Activated naive CD8-positive, alpha-beta T cell treated with anti-CD3 and anti-CD28 coated beads, Interleukin-2, amount 50 U/mL, for 24 hours (primary cell): ENCODE measurements around the gene WRNIP1.

Source experiments
- ATAC-seq: fragments of 150-1000 bp; cut with Tn5 transposase; one replicate; pipeline ENCODE4 v1.10.0; 2021
- DNase-seq: peaks from one replicate; pipeline ENCODE4 v3.0.0; 2021
- H3K27ac Mint-ChIP-seq: one replicate; pipeline ENCODE4 v1.8.0; 2021; ENCODE audit warnings: mild to moderate bottlenecking, mixed read lengths
- H3K27me3 Mint-ChIP-seq: one replicate; pipeline ENCODE4 v1.8.0; 2021; ENCODE audit warnings: mixed read lengths
- H3K36me3 Mint-ChIP-seq: one replicate; pipeline ENCODE4 v1.8.0; 2021; ENCODE audit warnings: low read depth, mixed read lengths
- H3K4me1 Mint-ChIP-seq: one replicate; pipeline ENCODE4 v1.8.0; 2021; ENCODE audit warnings: mixed read lengths
- H3K4me3 Mint-ChIP-seq: one replicate; pipeline ENCODE4 v1.8.0; 2021; ENCODE audit warnings: mild to moderate bottlenecking, moderate library complexity, mixed read lengths
- H3K9me3 Mint-ChIP-seq: one replicate; pipeline ENCODE4 v1.8.0; 2021; ENCODE audit warnings: mixed read lengths

WRNIP1 gene

GRCh38 chr6:2781685-2782355 is 16.6 kb downstream of the WRNIP1 start:
- no peaks in the 10 kb centered on the region for H3K27me3 Mint-ChIP-seq
- no peak for DNase-seq
- no peak for ATAC-seq
- no peak overlapping the region for H3K4me3 Mint-ChIP-seq
- H3K9me3 Mint-ChIP-seq: no peaks in the 10 kb centered on the region
- peaks cover 12% of the 10 kb centered on the region for H3K4me1 Mint-ChIP-seq
- H3K27ac Mint-ChIP-seq: no peak overlapping the region
- peaks cover 36% of the 10 kb centered on the region for H3K36me3 Mint-ChIP-seq

GRCh38 chr6:2782356-2782708 is 17.1 kb downstream of the WRNIP1 start:
- peaks cover 40% of the 10 kb centered on the region for H3K36me3 Mint-ChIP-seq
- DNase-seq (no peak), ATAC-seq (no peak)
- no peak overlapping the region for H3K27ac Mint-ChIP-seq
- no peaks in the 10 kb centered on the region for H3K9me3 Mint-ChIP-seq
- peaks cover 12% of the 10 kb centered on the region for H3K4me1 Mint-ChIP-seq
- no peaks in the 10 kb centered on the region for H3K27me3 Mint-ChIP-seq
- H3K4me3 Mint-ChIP-seq: no peak overlapping the region

GRCh38 chr6:2782825-2783187 is 17.6 kb downstream of the WRNIP1 start:
- Mint-ChIP-seq H3K36me3 (peaks cover 45% of the 10 kb centered on the region), H3K27me3 (no peaks in the 10 kb centered on the region), H3K4me1 (peaks cover 12% of the 10 kb centered on the region), H3K27ac (no peak overlapping the region), H3K4me3 (no peak overlapping the region), H3K9me3 (no peaks in the 10 kb centered on the region)
- ATAC-seq (no peak), DNase-seq (no peak)

GRCh38 chr6:2783188-2783963 is 18.2 kb downstream of the WRNIP1 start:
- peaks cover 14% of the 10 kb centered on the region for H3K4me1 Mint-ChIP-seq
- DNase-seq: no peak
- no peak overlapping the region for H3K4me3 Mint-ChIP-seq
- H3K9me3 Mint-ChIP-seq: no peaks in the 10 kb centered on the region
- H3K36me3 Mint-ChIP-seq: peaks cover 48% of the 10 kb centered on the region
- no peaks in the 10 kb centered on the region for H3K27me3 Mint-ChIP-seq
- ATAC-seq: peak; percentile 23
- no peak overlapping the region for H3K27ac Mint-ChIP-seq

GRCh38 chr6:2784061-2784460 is 18.9 kb downstream of the WRNIP1 start:
- H3K9me3 Mint-ChIP-seq: no peaks in the 10 kb centered on the region

GRCh38 chr6:2784930-2785329 is 19.7 kb downstream of the WRNIP1 start:
- H3K27ac Mint-ChIP-seq: no peak overlapping the region
- H3K4me1 Mint-ChIP-seq: peaks cover 20% of the 10 kb centered on the region
- DNase-seq (no peak), ATAC-seq (no peak)
- H3K27me3 Mint-ChIP-seq: no peaks in the 10 kb centered on the region
- no peaks in the 10 kb centered on the region for H3K9me3 Mint-ChIP-seq
- peaks cover 43% of the 10 kb centered on the region for H3K36me3 Mint-ChIP-seq
- no peak overlapping the region for H3K4me3 Mint-ChIP-seq

More at GRCh38 chr6:2784061-2784460, 18.9 kb downstream of the WRNIP1 start:
- Mint-ChIP-seq H3K27ac (no peak overlapping the region), H3K4me3 (no peak overlapping the region), H3K27me3 (no peaks in the 10 kb centered on the region), H3K4me1 (peaks cover 16% of the 10 kb centered on the region), H3K36me3 (peaks cover 48% of the 10 kb centered on the region)
- ATAC-seq (peak; percentile 17), DNase-seq (no peak)

GRCh38 chr6:2786269-2786668 is 21.1 kb downstream of the WRNIP1 start:
- H3K9me3 Mint-ChIP-seq: no peaks in the 10 kb centered on the region
- H3K27ac Mint-ChIP-seq: no peak overlapping the region
- peaks cover 27% of the 10 kb centered on the region for H3K4me1 Mint-ChIP-seq
- H3K27me3 Mint-ChIP-seq: no peaks in the 10 kb centered on the region
- H3K4me3 Mint-ChIP-seq: no peak overlapping the region
- H3K36me3 Mint-ChIP-seq: peaks cover 32% of the 10 kb centered on the region
- DNase-seq (no peak), ATAC-seq (no peak)

GRCh38 chr6:2790588-2791449 is 25.6 kb downstream of the WRNIP1 start:
- H3K4me3 Mint-ChIP-seq: no peak overlapping the region
- H3K4me1 Mint-ChIP-seq: peaks cover 57% of the 10 kb centered on the region
- ATAC-seq (peak; percentile 79), DNase-seq (peak; percentile 59)
- no peaks in the 10 kb centered on the region for H3K9me3 Mint-ChIP-seq
- peaks cover 23% of the 10 kb centered on the region for H3K36me3 Mint-ChIP-seq
- H3K27me3 Mint-ChIP-seq: no peaks in the 10 kb centered on the region
- peak overlapping the region; percentile 74 for H3K27ac Mint-ChIP-seq

GRCh38 chr6:2791450-2791974 is 26.3 kb downstream of the WRNIP1 start:
- Mint-ChIP-seq H3K27me3 (no peaks in the 10 kb centered on the region), H3K27ac (peak overlapping the region; percentile 74), H3K9me3 (no peaks in the 10 kb centered on the region), H3K4me3 (no peak overlapping the region), H3K4me1 (peaks cover 60% of the 10 kb centered on the region), H3K36me3 (peaks cover 18% of the 10 kb centered on the region)
- no peak for DNase-seq
- no peak for ATAC-seq

GRCh38 chr6:2792330-2793110 is 27.3 kb downstream of the WRNIP1 start:
- Mint-ChIP-seq H3K9me3 (no peaks in the 10 kb centered on the region), H3K4me3 (no peak overlapping the region), H3K27ac (peak overlapping the region; percentile 76), H3K36me3 (peaks cover 12% of the 10 kb centered on the region), H3K27me3 (no peaks in the 10 kb centered on the region), H3K4me1 (peaks cover 68% of the 10 kb centered on the region)
- ATAC-seq: no peak
- no peak for DNase-seq

- Mint-ChIP-seq H3K27me3 (no peaks in the 10 kb centered on the region), H3K27ac (peak overlapping the region; percentile 76), H3K4me3 (peak overlapping the region; percentile 29), H3K4me1 (peaks cover 70% of the 10 kb centered on the region), H3K36me3 (peaks cover 7% of the 10 kb centered on the region), H3K9me3 (no peaks in the 10 kb centered on the region)
- ATAC-seq (peak; percentile 27), DNase-seq (peak; percentile 18)
Measured at GRCh38 chr6:2793534-2794151, 28.4 kb downstream of the WRNIP1 start.

GRCh38 chr6:2794171-2794730 is 29.1 kb downstream of the WRNIP1 start:
- ATAC-seq (no peak), DNase-seq (no peak)
- peaks cover 68% of the 10 kb centered on the region for H3K4me1 Mint-ChIP-seq
- H3K36me3 Mint-ChIP-seq: peaks cover 7% of the 10 kb centered on the region
- H3K27me3 Mint-ChIP-seq: no peaks in the 10 kb centered on the region
- H3K4me3 Mint-ChIP-seq: no peak overlapping the region
- H3K9me3 Mint-ChIP-seq: no peaks in the 10 kb centered on the region
- H3K27ac Mint-ChIP-seq: peak overlapping the region; percentile 76

GRCh38 chr6:2795162-2795561 is 30.0 kb downstream of the WRNIP1 start:
- no peak for DNase-seq
- no peak overlapping the region for H3K27ac Mint-ChIP-seq
- ATAC-seq: no peak
- no peak overlapping the region for H3K4me3 Mint-ChIP-seq
- H3K27me3 Mint-ChIP-seq: no peaks in the 10 kb centered on the region
- H3K9me3 Mint-ChIP-seq: no peaks in the 10 kb centered on the region
- peaks cover 7% of the 10 kb centered on the region for H3K36me3 Mint-ChIP-seq
- H3K4me1 Mint-ChIP-seq: peaks cover 75% of the 10 kb centered on the region
